ENCODE results near the gene ANKRD30B. TPM values are rescaled to one million over a fixed set of nuclear protein-coding genes. Genes with fewer than 3 reads are reported as not detected.
"Not testable (repeated sequence)": the region's sequence is repeated elsewhere in the genome, so short reads cannot be mapped to it uniquely, and the experiment has no call there.

Gene ANKRD30B, protein sequence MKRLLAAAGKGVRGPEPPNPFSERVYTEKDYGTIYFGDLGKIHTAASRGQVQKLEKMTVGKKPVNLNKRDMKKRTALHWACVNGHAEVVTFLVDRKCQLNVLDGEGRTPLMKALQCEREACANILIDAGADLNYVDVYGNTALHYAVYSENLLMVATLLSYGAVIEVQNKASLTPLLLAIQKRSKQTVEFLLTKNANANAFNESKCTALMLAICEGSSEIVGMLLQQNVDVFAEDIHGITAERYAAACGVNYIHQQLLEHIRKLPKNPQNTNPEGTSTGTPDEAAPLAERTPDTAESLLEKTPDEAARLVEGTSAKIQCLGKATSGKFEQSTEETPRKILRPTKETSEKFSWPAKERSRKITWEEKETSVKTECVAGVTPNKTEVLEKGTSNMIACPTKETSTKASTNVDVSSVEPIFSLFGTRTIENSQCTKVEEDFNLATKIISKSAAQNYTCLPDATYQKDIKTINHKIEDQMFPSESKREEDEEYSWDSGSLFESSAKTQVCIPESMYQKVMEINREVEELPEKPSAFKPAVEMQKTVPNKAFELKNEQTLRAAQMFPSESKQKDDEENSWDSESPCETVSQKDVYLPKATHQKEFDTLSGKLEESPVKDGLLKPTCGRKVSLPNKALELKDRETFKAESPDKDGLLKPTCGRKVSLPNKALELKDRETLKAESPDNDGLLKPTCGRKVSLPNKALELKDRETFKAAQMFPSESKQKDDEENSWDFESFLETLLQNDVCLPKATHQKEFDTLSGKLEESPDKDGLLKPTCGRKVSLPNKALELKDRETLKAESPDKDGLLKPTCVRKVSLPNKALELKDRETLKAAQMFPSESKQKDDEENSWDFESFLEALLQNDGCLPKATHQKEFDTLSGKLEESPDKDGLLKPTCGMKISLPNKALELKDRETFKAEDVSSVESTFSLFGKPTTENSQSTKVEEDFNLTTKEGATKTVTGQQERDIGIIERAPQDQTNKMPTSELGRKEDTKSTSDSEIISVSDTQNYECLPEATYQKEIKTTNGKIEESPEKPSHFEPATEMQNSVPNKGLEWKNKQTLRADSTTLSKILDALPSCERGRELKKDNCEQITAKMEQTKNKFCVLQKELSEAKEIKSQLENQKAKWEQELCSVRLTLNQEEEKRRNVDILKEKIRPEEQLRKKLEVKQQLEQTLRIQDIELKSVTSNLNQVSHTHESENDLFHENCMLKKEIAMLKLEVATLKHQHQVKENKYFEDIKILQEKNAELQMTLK (N-terminal part only)
- polyA plus RNA-seq (2011; rRNA removed) (not detected in 2 replicates), polyA plus RNA-seq (2017; fragmentation: RNase III; extraction: RNeasy Plus Mini Kit Qiagen cat#74134 plus additional on column Dnase treatment) (not detected in 3 replicates), polyA minus RNA-seq (2011; rRNA and poly(A)+ RNA removed) (not detected in 2 replicates)
- polyA plus RNA-seq (2012; cell fraction: cytosol; rRNA removed), result not detected in 2 replicates
- not detected in 2 replicates for polyA plus RNA-seq (2012; cell fraction: nucleus; rRNA removed)

DNA sequence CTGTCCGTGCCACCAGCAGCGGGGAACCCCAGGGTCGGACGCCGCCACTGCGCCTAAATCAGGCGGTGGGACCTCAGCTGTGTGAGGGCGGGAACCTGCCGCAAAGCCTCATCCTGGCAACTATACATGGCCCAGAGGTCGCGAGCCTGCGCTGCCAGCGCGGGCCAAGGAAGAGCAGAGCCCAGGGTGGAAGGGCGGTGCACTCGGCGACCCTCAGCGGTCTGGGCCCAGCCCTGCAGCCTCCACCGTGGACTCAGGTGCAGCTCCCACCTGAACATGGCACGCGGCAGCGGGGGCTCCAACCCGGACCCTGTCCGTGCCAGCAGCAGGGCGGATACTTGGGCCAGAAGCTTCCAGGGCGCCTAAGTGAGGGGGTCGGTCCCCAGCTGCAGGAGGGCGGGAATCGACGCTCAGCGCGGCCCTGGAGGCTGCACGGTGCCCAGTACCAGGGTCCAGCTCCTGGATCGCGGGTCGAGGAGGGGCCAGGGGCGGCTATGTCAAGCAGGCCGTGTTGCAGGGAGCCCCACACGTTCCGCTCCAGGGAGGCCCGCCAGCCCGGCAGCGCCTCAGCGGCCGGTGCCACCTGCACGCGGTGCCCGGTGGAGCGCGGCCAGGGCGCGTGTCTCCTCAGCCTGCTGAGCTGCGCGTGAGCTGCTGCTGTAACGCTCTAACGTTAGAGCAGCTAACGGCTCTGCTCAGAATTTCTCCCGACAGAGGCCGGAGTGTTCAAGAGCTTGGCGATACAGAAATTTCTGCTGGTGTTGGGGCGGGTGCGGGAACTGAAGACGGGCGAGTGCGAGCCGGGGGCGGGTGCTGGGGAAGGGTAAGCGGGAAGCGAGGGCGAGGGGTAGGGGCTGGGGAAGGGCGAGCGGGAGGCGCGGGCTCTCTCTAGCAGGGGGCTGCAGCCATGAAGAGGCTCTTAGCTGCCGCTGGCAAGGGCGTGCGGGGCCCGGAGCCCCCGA, at the start of gene ANKRD30B:
Gene ANKRD30B (plus strand): TSS at position 660 of the 962 bp plus-strand sequence. CDS start 248 bp downstream, at position 908.
- DNase-seq (ENCODE audit: low read depth in 1 of 2, low spot score in 1 of 2) (no peak), FAIRE-seq (no peak), ATAC-seq (no peak)
- 67% methylated on average over 3 of the region's 79 CpGs for WGBS (ENCODE audit: missing lambda C conversion rate)
- no peaks in the 10 kb centered on the region for H3K4me1 ChIP-seq
- no peaks in the 10 kb centered on the region for H3K9me3 ChIP-seq
- H3K27ac ChIP-seq, result no peak within 1 kb of the TSS
- TF ChIP-seq ZSCAN20 (CRISPR knock-in tag; IDR thresholded peaks at IDR 0.05), result no peak
- no peak for TF ChIP-seq CEBPB (IDR thresholded peaks at IDR 0.05)
- TF ChIP-seq HOXA7 (CRISPR knock-in tag; IDR thresholded peaks at IDR 0.05), result no peak
- TF ChIP-seq, protein P1, sequence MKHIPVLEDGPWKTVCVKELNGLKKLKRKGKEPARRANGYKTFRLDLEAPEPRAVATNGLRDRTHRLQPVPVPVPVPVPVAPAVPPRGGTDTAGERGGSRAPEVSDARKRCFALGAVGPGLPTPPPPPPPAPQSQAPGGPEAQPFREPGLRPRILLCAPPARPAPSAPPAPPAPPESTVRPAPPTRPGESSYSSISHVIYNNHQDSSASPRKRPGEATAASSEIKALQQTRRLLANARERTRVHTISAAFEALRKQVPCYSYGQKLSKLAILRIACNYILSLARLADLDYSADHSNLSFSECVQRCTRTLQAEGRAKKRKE (CRISPR knock-in tag; IDR thresholded peaks at IDR 0.05; ENCODE audit: low read depth), result no peak
- TF ChIP-seq, protein P2, sequence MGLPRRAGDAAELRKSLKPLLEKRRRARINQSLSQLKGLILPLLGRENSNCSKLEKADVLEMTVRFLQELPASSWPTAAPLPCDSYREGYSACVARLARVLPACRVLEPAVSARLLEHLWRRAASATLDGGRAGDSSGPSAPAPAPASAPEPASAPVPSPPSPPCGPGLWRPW (IDR thresholded peaks at IDR 0.05), result no peak
- ChIA-PET POLR2A (no interaction called here), CTCF (no interaction called here)
- no peak within 1 kb of the TSS for H3K4me3 ChIP-seq
- H3K4me2 ChIP-seq, result no peak within 1 kb of the TSS

DNA sequence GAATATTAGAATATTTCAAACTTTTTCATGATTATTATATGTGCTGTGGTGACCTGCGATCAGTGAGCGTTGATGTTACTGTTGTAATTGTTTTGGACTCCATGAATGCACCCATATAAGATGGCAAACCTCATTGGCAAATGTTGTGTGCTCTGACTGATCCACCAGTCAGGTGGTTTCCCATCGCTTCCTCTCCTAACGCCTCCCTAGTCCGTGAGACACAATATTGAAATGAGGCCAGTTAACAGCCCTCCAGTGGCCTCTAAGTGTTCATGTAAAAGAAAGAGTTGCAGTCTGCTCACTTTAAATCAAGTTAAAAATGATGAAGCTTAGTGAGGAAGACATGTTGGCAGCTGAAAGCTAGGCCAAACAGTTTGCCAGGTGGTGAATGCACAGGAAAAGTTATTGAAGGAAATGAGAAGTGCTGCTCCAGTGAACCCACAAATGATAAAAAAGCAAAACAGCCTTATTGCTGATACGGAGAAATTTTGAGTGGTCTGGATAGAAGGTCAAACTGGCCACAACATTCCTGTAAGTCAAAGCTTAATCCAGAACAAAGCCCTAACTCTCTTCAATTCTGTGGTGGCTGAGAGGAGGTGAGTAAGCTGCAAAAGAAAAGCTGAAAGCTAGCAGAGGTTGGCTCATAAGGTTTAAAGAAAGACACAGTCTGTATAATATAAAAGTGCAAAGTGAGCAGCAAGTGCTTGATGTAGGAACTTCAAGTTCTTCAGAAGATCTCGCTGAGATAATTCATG, 46.5 kb upstream of the ANKRD30B start:
- ATAC-seq; DNase-seq (ENCODE audit: low read depth in 1 of 2, low spot score in 1 of 2); CTCF ChIA-PET: not testable (repeated sequence)

DNA sequence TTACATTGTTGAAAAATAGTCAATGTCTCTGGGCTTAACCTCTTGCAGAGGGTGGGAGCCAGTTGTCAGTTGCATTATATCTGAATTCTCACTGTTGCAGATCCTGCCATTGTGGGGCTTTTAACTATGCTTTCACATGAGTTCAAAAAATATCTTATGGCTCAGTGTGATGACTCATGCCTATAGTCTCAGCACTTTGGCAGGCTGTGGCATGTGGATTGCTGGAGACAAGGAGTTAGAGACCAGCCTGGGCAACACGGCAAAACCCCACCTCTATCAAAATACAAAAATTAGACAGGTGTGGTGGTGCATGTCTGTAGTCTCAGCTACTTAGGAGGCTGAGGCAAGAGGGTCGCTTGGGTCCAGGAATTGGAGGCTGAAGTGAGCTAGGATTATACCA, 38.2 kb upstream of the ANKRD30B start:
- 3% methylated on average over 2 of the region's 2 CpGs for WGBS (ENCODE audit: missing lambda C conversion rate)
- DNase-seq (ENCODE audit: low read depth in 1 of 2, low spot score in 1 of 2); CTCF ChIA-PET; POLR2A ChIA-PET; H3K9me3 ChIP-seq; H3K4me3 ChIP-seq; H3K4me2 ChIP-seq; ATAC-seq; H3K4me1 ChIP-seq; H3K27ac ChIP-seq; FAIRE-seq: not testable (repeated sequence)

More for the DNA sequence above, 46.5 kb upstream of the ANKRD30B start:
- H3K9me3 ChIP-seq, H3K27ac ChIP-seq, H3K4me1 ChIP-seq, H3K4me2 ChIP-seq, POLR2A ChIA-PET, FAIRE-seq, H3K4me3 ChIP-seq: not testable (repeated sequence)
- 8% methylated on average over 7 of the region's 7 CpGs for WGBS (ENCODE audit: missing lambda C conversion rate)

DNA sequence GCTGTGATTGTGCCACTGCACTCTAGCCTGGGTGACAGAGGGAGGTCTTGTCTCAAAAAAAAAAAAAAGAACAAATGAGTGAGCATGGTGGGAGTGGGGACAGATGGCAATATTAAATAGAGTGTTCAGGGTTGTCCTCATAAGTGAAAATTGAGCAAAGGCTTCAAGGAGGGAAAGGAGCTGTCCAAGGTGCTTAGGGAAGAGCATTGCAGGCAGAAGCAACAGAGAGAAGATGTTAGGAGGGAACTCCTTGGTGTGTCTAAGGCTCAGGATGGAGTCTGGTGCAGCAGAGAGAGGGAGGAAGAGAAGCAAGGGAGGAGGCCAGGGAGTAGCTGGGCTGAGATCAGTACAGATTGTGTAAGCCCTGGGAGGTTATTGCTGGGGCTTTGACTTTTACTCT, 26.4 kb upstream of the ANKRD30B start:
- DNase-seq (ENCODE audit: low read depth in 1 of 2, low spot score in 1 of 2); POLR2A ChIA-PET; H3K9me3 ChIP-seq: not testable (repeated sequence)

DNA sequence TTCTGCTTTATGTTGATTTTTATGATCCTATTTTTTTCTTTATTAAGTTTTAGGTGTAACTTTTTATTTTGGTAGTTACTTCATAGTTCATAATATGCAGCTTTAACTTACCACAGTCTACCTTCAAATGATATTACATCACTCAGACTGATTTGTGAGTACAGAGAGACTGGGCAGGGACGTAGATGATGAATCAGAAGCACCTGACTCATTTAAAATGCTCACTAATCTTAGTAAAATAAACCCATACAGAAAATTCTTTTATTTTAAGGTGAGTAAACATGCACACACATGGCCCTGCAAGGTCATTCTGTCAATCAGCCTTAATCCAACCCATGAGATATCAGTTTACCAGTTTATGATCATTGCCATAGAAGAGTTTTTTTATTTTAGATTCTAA, 8.9 kb upstream of the ANKRD30B start:
- CTCF ChIA-PET; H3K4me3 ChIP-seq; POLR2A ChIA-PET; ATAC-seq; H3K4me2 ChIP-seq; H3K4me1 ChIP-seq; DNase-seq (ENCODE audit: low read depth in 1 of 2, low spot score in 1 of 2); H3K27ac ChIP-seq; H3K9me3 ChIP-seq; FAIRE-seq: not testable (repeated sequence)
- WGBS (ENCODE audit: missing lambda C conversion rate), result 0% methylated on average over 1 of the region's 1 CpG

More for the DNA sequence above, 26.4 kb upstream of the ANKRD30B start:
- CTCF ChIA-PET, H3K4me2 ChIP-seq, H3K4me1 ChIP-seq, H3K27ac ChIP-seq, FAIRE-seq, ATAC-seq, H3K4me3 ChIP-seq: not testable (repeated sequence)

All from A549 (cell line).